ENCODE results near the gene SLC5A1. TPM values are rescaled to one million over a fixed set of nuclear protein-coding genes. Genes with fewer than 3 reads are reported as not detected.

The SLC5A1 gene
- total and polyA plus RNA-seq, 2 donors = 0.24 to 0.52 TPM

- WGBS = 63% methylated on average over 9 of the region's 9 CpGs
- Histone ChIP-seq H3K4me3 (ENCODE audit: low read length in 2 of 2) (no peak overlapping the region), H3K4me1 (ENCODE audit: control insufficient read depth in 2 of 2, insufficient read depth in 2 of 2, low read length in 2 of 2) (no peaks in the 10 kb centered on the region), H3K27ac (ENCODE audit: low read depth in 1 of 2, low read length in 1 of 2) (no peak overlapping the region), H3K27me3 (ENCODE audit: control insufficient read depth in 2 of 2, insufficient read depth in 1 of 2, low read length in 1 of 2) (peaks cover 19 to 38% of the 10 kb centered on the region in 2 donors), H3K9me3 (ENCODE audit: control insufficient read depth in 2 of 2, insufficient read depth in 1 of 2, low read length in 1 of 2) (peaks cover 0 to 1% of the 10 kb centered on the region in 2 donors), H3K36me3 (ENCODE audit: control insufficient read depth in 2 of 2, insufficient read depth in 2 of 2, low read length in 1 of 2) (no peaks in the 10 kb centered on the region)
- DNase-seq (ENCODE audit: low read depth in 6 of 9, low spot score in 9 of 9) = no peak
Observed at GRCh38 chr22:32043391-32043790, 330 bp downstream of the SLC5A1 start.

- no peak for DNase-seq (ENCODE audit: low read depth in 6 of 9, low spot score in 9 of 9)
- H3K4me3 ChIP-seq (ENCODE audit: low read length in 2 of 2) = no peak overlapping the region
- WGBS = 99% methylated on average over 1 of the region's 1 CpG
- H3K27ac ChIP-seq (ENCODE audit: low read depth in 1 of 2, low read length in 1 of 2) = no peak overlapping the region
- peaks cover 19 to 38% of the 10 kb centered on the region in 2 donors for H3K27me3 ChIP-seq (ENCODE audit: control insufficient read depth in 2 of 2, insufficient read depth in 1 of 2, low read length in 1 of 2)
- H3K36me3 ChIP-seq (ENCODE audit: control insufficient read depth in 2 of 2, insufficient read depth in 2 of 2, low read length in 1 of 2) = no peaks in the 10 kb centered on the region
- no peaks in the 10 kb centered on the region for H3K4me1 ChIP-seq (ENCODE audit: control insufficient read depth in 2 of 2, insufficient read depth in 2 of 2, low read length in 2 of 2)
- H3K9me3 ChIP-seq (ENCODE audit: control insufficient read depth in 2 of 2, insufficient read depth in 1 of 2, low read length in 1 of 2) = peaks cover 0 to 1% of the 10 kb centered on the region in 2 donors
Observed at GRCh38 chr22:32044477-32044876, 1.4 kb downstream of the SLC5A1 start.

- H3K9me3 ChIP-seq (ENCODE audit: control insufficient read depth in 2 of 2, insufficient read depth in 1 of 2, low read length in 1 of 2) = peaks cover 0 to 1% of the 10 kb centered on the region in 2 donors
- H3K27ac ChIP-seq (ENCODE audit: low read depth in 1 of 2, low read length in 1 of 2) = no peak overlapping the region
- no peak overlapping the region for H3K4me3 ChIP-seq (ENCODE audit: low read length in 2 of 2)
- no peaks in the 10 kb centered on the region for H3K36me3 ChIP-seq (ENCODE audit: control insufficient read depth in 2 of 2, insufficient read depth in 2 of 2, low read length in 1 of 2)
- WGBS = 57% methylated on average over 3 of the region's 3 CpGs
- no peak for DNase-seq (ENCODE audit: low read depth in 6 of 9, low spot score in 9 of 9)
- H3K4me1 ChIP-seq (ENCODE audit: control insufficient read depth in 2 of 2, insufficient read depth in 2 of 2, low read length in 2 of 2) = no peaks in the 10 kb centered on the region
- H3K27me3 ChIP-seq (ENCODE audit: control insufficient read depth in 2 of 2, insufficient read depth in 1 of 2, low read length in 1 of 2) = peaks cover 19 to 42% of the 10 kb centered on the region in 2 donors
Observed at GRCh38 chr22:32044913-32045312, 1.9 kb downstream of the SLC5A1 start.

- no peak overlapping the region for H3K27ac ChIP-seq (ENCODE audit: low read depth in 1 of 2, low read length in 1 of 2)
- H3K27me3 ChIP-seq (ENCODE audit: control insufficient read depth in 2 of 2, insufficient read depth in 1 of 2, low read length in 1 of 2) = peaks cover 5 to 21% of the 10 kb centered on the region in 2 donors
- 92% methylated on average over 2 of the region's 2 CpGs for WGBS
- peaks cover 0 to 3% of the 10 kb centered on the region in 2 donors for H3K4me1 ChIP-seq (ENCODE audit: control insufficient read depth in 2 of 2, insufficient read depth in 2 of 2, low read length in 2 of 2)
- H3K9me3 ChIP-seq (ENCODE audit: control insufficient read depth in 2 of 2, insufficient read depth in 1 of 2, low read length in 1 of 2) = peaks cover 0 to 1% of the 10 kb centered on the region in 2 donors
- no peak overlapping the region for H3K4me3 ChIP-seq (ENCODE audit: low read length in 2 of 2)
- H3K36me3 ChIP-seq (ENCODE audit: control insufficient read depth in 2 of 2, insufficient read depth in 2 of 2, low read length in 1 of 2) = no peaks in the 10 kb centered on the region
- no peak for DNase-seq (ENCODE audit: low read depth in 6 of 9, low spot score in 9 of 9)
Observed at GRCh38 chr22:32048069-32048468, 5.0 kb downstream of the SLC5A1 start.

- H3K36me3 ChIP-seq (ENCODE audit: control insufficient read depth in 2 of 2, insufficient read depth in 2 of 2, low read length in 1 of 2) = no peaks in the 10 kb centered on the region
- 62% methylated on average over 5 of the region's 5 CpGs for WGBS
- H3K27me3 ChIP-seq (ENCODE audit: control insufficient read depth in 2 of 2, insufficient read depth in 1 of 2, low read length in 1 of 2) = peaks cover 2 to 10% of the 10 kb centered on the region in 2 donors
- peak in 3 of 9 donors; percentile 2 to 25 (median 7) for DNase-seq (ENCODE audit: low read depth in 6 of 9, low spot score in 9 of 9)
- H3K27ac ChIP-seq (ENCODE audit: low read depth in 1 of 2, low read length in 1 of 2) = no peak overlapping the region
- no peaks in the 10 kb centered on the region for H3K9me3 ChIP-seq (ENCODE audit: control insufficient read depth in 2 of 2, insufficient read depth in 1 of 2, low read length in 1 of 2)
- peaks cover 0 to 3% of the 10 kb centered on the region in 2 donors for H3K4me1 ChIP-seq (ENCODE audit: control insufficient read depth in 2 of 2, insufficient read depth in 2 of 2, low read length in 2 of 2)
- no peak overlapping the region for H3K4me3 ChIP-seq (ENCODE audit: low read length in 2 of 2)
Observed at GRCh38 chr22:32050678-32051515, 7.8 kb downstream of the SLC5A1 start.

GRCh38 chr22:32052244-32052643 is 9.2 kb downstream of the SLC5A1 start:
- Histone ChIP-seq H3K27ac (ENCODE audit: low read depth in 1 of 2, low read length in 1 of 2) (no peak overlapping the region), H3K4me3 (ENCODE audit: low read length in 2 of 2) (no peak overlapping the region), H3K4me1 (ENCODE audit: control insufficient read depth in 2 of 2, insufficient read depth in 2 of 2, low read length in 2 of 2) (peaks cover 0 to 3% of the 10 kb centered on the region in 2 donors), H3K36me3 (ENCODE audit: control insufficient read depth in 2 of 2, insufficient read depth in 2 of 2, low read length in 1 of 2) (no peaks in the 10 kb centered on the region), H3K27me3 (ENCODE audit: control insufficient read depth in 2 of 2, insufficient read depth in 1 of 2, low read length in 1 of 2) (peaks cover 2 to 8% of the 10 kb centered on the region in 2 donors), H3K9me3 (ENCODE audit: control insufficient read depth in 2 of 2, insufficient read depth in 1 of 2, low read length in 1 of 2) (no peaks in the 10 kb centered on the region)
- DNase-seq (ENCODE audit: low read depth in 6 of 9, low spot score in 9 of 9) = no peak
- WGBS = 91% methylated on average over 2 of the region's 2 CpGs

GRCh38 chr22:32052936-32053791 is 10.1 kb downstream of the SLC5A1 start:
- peaks cover 0 to 3% of the 10 kb centered on the region in 2 donors for H3K4me1 ChIP-seq (ENCODE audit: control insufficient read depth in 2 of 2, insufficient read depth in 2 of 2, low read length in 2 of 2)
- H3K9me3 ChIP-seq (ENCODE audit: control insufficient read depth in 2 of 2, insufficient read depth in 1 of 2, low read length in 1 of 2) = no peaks in the 10 kb centered on the region
- peaks cover 2 to 4% of the 10 kb centered on the region in 2 donors for H3K27me3 ChIP-seq (ENCODE audit: control insufficient read depth in 2 of 2, insufficient read depth in 1 of 2, low read length in 1 of 2)
- 84% methylated on average over 5 of the region's 5 CpGs for WGBS
- no peak for DNase-seq (ENCODE audit: low read depth in 6 of 9, low spot score in 9 of 9)
- no peak overlapping the region for H3K4me3 ChIP-seq (ENCODE audit: low read length in 2 of 2)
- no peaks in the 10 kb centered on the region for H3K36me3 ChIP-seq (ENCODE audit: control insufficient read depth in 2 of 2, insufficient read depth in 2 of 2, low read length in 1 of 2)
- H3K27ac ChIP-seq (ENCODE audit: low read depth in 1 of 2, low read length in 1 of 2) = no peak overlapping the region

- Histone ChIP-seq H3K36me3 (ENCODE audit: control insufficient read depth in 2 of 2, insufficient read depth in 2 of 2, low read length in 1 of 2) (no peaks in the 10 kb centered on the region), H3K4me1 (ENCODE audit: control insufficient read depth in 2 of 2, insufficient read depth in 2 of 2, low read length in 2 of 2) (peaks cover 0 to 3% of the 10 kb centered on the region in 2 donors), H3K27me3 (ENCODE audit: control insufficient read depth in 2 of 2, insufficient read depth in 1 of 2, low read length in 1 of 2) (peaks cover 0 to 2% of the 10 kb centered on the region in 2 donors), H3K4me3 (ENCODE audit: low read length in 2 of 2) (no peak overlapping the region), H3K9me3 (ENCODE audit: control insufficient read depth in 2 of 2, insufficient read depth in 1 of 2, low read length in 1 of 2) (no peaks in the 10 kb centered on the region), H3K27ac (ENCODE audit: low read depth in 1 of 2, low read length in 1 of 2) (no peak overlapping the region)
- DNase-seq (ENCODE audit: low read depth in 6 of 9, low spot score in 9 of 9) = no peak
- 83% methylated on average over 2 of the region's 2 CpGs for WGBS
Observed at GRCh38 chr22:32055069-32055468, 12.0 kb downstream of the SLC5A1 start.
